Cardiac fibroblast (primary cell): ENCODE measurements around the gene ZNF546.
A peak's percentile ranks its signal among the peaks of the same experiment; 100 is the strongest.

ENCODE experiments used
- DNase-seq, 2 donors: peaks; one replicate each; pipeline versions ENCODE4 v3.0.0 to v3.0.0-alpha.2; 2010; ENCODE audit warnings: low read depth in 2 of 2
- H3K4me3 ChIP-seq, 2 donors: replicated peaks in 1 of 2; 1 replicate in 1 of 2; 2 replicates in 1 of 2; pipeline ENCODE4 v1.5.1; 2011; ENCODE audit warnings: low read depth in 2 of 2, low read length in 2 of 2, mild to moderate bottlenecking in 2 of 2, moderate library complexity in 1 of 2
- CTCF ChIP-seq: IDR thresholded peaks from one replicate; pipeline ENCODE4 v1.5.1; 2011; ENCODE audit warnings: low read depth, mild to moderate bottlenecking, low read length, inconsistent platforms

ZNF546 gene

DNA sequence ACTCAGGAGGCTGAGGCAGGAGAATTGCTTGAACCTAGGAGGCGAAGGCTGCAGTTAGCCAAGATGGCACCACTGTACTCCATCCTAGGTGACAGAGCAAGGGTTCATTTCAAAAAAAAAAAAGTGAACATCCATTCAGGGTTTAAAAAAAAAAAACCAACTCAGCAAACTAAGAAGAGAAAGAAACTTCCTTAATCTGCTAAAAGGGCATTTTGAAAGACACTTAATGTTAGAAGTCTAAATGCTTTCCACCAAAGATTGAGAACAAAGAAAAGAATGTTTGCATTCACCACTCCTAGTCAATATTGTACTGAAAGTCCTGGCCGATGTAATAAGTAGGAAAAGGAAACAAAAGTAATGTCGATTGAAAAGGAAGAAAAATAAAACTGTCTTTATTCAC, 33.0 kb upstream of the ZNF546 start:
- TF ChIP-seq CTCF: no peak

GRCh38 chr19:39966617-39967016, 30.2 kb upstream of the ZNF546 start:
- DNase-seq: no peak
- TF ChIP-seq CTCF: no peak
- H3K4me3 ChIP-seq: no peak overlapping the region

More for the DNA sequence above, 33.0 kb upstream of the ZNF546 start:
- no peak overlapping the region for H3K4me3 ChIP-seq
- no peak for DNase-seq

DNA sequence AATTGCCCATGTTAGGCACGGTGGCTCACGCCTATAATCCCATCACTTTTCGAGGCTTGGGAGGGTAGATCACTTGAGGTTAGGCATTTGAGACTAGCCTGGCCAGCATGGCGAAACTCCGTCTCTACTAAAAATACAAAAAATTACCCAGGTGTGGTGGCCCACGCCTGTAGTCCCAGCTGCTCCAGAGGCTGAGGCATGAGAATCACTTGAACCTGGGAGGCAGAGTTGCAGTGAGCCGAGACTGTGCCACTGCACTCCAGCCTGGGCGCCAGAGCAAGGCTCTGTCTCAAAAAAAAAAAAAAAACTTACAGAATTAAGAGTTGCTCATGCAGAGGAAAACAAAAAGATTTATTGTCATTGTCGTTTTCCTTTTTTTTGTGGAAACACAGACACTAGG, 29.3 kb upstream of the ZNF546 start:
- DNase-seq: no peak
- H3K4me3 ChIP-seq: no peak overlapping the region
- no peak for TF ChIP-seq CTCF

DNA sequence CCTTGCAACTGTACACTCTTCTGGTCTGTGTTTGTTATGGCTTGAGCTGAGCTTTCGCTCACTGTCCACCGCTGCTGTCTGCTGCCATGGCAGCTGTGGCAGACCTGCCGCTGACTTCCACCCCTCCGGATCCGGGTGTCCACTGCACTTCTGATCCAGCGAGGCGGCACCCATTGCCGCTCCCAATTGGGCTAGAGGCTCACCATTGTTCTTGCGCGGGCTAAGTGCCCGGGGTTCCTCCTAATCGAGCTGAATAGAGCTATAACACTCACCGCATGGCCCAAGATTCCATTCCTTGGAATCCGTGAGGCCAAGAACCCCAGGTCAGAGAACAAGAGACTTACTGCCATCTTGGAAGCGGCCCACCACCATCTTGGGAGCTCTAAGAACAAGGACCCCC, 28.1 kb upstream of the ZNF546 start:
- no peak overlapping the region for H3K4me3 ChIP-seq
- TF ChIP-seq CTCF: no peak
- no peak for DNase-seq

GRCh38 chr19:39969266-39969665, 27.6 kb upstream of the ZNF546 start:
- no peak overlapping the region for H3K4me3 ChIP-seq
- no peak for TF ChIP-seq CTCF
- peak in 1 of 2 donors; percentile 67 for DNase-seq

DNA sequence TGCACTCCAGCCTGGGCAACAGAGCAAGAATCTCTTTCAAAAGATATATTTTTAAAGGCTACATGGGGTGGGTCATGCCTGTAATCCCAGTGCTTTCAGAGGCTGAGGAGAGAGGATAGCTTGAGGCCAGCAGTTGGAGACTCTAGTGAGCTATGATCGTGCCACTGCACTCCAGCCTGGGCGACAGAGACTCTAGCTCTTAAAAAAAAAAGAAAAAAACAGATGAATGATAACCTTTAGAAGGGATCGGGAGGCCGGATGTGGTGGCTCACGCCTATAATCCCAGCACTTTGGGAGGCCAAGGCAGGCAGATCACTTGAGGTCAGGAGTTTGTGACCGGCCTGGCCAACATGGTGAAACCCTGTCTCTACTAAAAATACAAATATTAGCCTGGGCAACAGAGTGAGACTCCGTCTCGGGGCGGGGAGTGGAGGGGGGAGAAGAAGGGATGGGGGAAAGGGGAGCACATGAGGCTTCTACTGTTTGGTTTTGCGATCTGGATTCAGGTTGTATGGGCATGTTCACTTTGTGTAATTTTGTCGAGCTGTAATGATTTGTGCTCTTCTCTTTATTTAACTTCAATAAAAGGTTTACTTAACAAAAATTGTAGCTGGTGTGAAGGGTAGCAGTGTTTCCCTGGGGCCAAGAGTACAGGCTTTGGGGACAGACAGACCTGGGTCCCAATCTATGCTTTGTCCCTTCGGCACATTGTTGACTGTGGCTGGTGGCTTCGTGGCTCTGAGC, 27.0 kb upstream of the ZNF546 start:
- H3K4me3 ChIP-seq: peak overlapping the region; percentile 88 to 91
- TF ChIP-seq CTCF: no peak
- peak in 1 of 2 donors; percentile 4 for DNase-seq

DNA sequence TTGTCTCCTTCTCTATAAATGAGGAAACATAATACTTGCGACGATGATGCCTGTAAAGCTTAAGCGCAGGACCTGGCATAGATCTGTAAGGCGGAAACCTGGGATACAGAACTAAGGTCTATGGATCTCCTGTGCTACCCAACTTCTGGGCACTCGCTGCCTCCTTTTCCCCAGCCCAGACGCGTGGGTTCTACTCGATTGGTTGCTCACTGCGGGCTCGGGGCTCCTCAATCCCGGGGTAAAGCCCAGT, 26.5 kb upstream of the ZNF546 start:
- DNase-seq: no peak
- H3K4me3 ChIP-seq: peak overlapping the region; percentile 88 to 91

More for the DNA sequence above, 26.5 kb upstream of the ZNF546 start:
- no peak for TF ChIP-seq CTCF
